ENCODE measurements around the gene FBXO27. TPM values are rescaled to one million over a fixed set of nuclear protein-coding genes. Genes with fewer than 3 reads are reported as not detected.
A peak's percentile ranks its signal among the peaks of the same experiment; 100 is the strongest.
"Not testable (repeated sequence)": the region's sequence is repeated elsewhere in the genome, so short reads cannot be mapped to it uniquely, and the experiment has no call there.

The FBXO27 gene
- total RNA-seq, 2 donors from 2014 or later = 19.2 to 19.8 TPM

DNA sequence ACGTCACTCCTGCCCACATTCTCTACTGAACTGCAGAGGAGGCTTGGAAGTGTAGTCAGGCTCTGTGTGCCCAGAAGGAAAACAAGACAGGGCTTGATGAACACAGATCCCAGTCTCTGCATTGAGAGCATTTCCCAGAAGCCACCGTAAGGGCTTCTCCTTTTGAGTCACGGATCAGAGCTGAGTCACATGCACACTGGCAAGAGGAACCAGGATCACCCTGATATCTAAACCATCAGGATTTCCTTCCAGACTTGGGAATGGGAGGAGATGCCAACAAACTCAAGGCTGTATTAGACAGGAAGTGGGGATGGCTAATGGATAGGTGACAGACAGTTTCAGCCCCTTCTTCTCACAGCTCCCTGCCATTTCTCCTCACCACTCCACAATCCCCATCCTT is 39.1 kb downstream of the FBXO27 start:
- intact Hi-C loops (cut with DNase I) = no loop called here
- DNase-seq (no peak), ATAC-seq (no peak)

DNA sequence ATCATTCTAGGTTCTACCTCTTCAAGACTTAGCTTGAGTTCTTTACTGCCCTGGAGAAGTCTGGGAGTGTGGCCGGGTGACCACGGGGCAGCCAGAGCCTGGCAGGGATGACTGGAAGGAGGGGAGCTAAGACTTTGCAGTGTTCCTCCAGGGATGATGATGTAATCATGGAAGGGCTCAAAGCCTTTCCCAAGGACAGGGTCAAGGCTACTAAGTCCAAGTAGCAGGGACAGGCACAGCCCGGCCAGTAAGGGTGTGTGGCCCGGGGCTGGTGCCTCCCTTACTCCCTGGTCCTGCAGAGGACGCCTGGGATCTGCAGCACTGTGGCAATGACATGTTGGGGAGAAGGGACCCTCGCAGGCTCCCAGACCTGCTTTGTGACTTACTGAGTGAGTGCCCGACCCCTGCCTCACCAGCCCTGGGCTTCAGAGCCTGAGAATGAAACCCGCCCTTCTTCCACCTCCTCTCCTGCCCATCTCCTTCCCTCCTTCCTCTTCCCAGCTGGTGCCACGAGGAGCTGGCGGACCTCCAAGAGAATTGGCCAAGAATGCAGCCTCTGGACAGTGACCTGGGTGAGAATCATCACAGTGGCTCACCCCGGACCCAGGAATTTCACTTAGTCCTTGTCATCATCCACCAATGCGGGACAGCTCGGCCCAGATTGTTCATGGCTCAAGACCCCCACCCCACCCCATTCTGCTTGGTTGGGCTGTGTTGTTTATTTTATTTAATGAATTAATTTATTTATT is 41.2 kb downstream of the FBXO27 start:
- DNase-seq (no peak), ATAC-seq (peak in 1 of 2 donors; percentile 85)
- intact Hi-C loops (cut with DNase I) = no loop called here

GRCh38 chr19:38989614-38990013 is 42.7 kb downstream of the FBXO27 start:
- DNase-seq; intact Hi-C loops (cut with DNase I); ATAC-seq: not testable (repeated sequence)

GRCh38 chr19:38989066-38989605 is 43.2 kb downstream of the FBXO27 start:
- no peak for ATAC-seq

GRCh38 chr19:38988627-38989026 is 43.7 kb downstream of the FBXO27 start:
- DNase-seq; intact Hi-C loops (cut with DNase I); ATAC-seq: not testable (repeated sequence)

More at GRCh38 chr19:38989066-38989605, 43.2 kb downstream of the FBXO27 start:
- DNase-seq = no peak
- intact Hi-C loops (cut with DNase I) = no loop called here

GRCh38 chr19:38987745-38988144 is 44.6 kb downstream of the FBXO27 start:
- intact Hi-C loops (cut with DNase I); ATAC-seq; DNase-seq: not testable (repeated sequence)

GRCh38 chr19:38985262-38985661 is 47.1 kb downstream of the FBXO27 start:
- intact Hi-C loops (cut with DNase I) = no loop called here
- DNase-seq (no peak), ATAC-seq (no peak)

- intact Hi-C loops (cut with DNase I) = no loop called here
- no peak for DNase-seq
- ATAC-seq = no peak
Measured at GRCh38 chr19:38980583-38981374, 51.6 kb downstream of the FBXO27 start.

- intact Hi-C loops (cut with DNase I) = no loop called here
- DNase-seq = no peak
- no peak for ATAC-seq
Measured at GRCh38 chr19:38979812-38980211, 52.5 kb downstream of the FBXO27 start.

DNA sequence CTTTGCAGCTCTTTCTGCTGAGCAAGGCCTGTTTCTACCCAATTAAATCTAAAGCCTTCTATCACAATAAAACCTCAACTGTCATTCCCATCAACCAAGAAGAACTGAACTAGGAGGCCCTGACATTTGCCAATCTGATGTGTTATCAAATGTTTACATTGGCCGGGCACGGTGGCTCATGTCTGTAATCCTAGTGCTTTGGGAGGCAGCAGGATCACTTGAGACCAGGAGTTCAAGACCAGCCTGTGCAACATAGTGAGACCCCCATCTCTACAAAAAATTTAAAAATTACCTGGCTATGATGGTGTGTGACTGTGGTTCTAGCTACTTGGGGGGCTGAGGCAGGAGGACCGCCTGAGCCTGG is 54.0 kb downstream of the FBXO27 start:
- no peak for DNase-seq
- ATAC-seq = no peak
- intact Hi-C loops (cut with DNase I) = no loop called here

DNA sequence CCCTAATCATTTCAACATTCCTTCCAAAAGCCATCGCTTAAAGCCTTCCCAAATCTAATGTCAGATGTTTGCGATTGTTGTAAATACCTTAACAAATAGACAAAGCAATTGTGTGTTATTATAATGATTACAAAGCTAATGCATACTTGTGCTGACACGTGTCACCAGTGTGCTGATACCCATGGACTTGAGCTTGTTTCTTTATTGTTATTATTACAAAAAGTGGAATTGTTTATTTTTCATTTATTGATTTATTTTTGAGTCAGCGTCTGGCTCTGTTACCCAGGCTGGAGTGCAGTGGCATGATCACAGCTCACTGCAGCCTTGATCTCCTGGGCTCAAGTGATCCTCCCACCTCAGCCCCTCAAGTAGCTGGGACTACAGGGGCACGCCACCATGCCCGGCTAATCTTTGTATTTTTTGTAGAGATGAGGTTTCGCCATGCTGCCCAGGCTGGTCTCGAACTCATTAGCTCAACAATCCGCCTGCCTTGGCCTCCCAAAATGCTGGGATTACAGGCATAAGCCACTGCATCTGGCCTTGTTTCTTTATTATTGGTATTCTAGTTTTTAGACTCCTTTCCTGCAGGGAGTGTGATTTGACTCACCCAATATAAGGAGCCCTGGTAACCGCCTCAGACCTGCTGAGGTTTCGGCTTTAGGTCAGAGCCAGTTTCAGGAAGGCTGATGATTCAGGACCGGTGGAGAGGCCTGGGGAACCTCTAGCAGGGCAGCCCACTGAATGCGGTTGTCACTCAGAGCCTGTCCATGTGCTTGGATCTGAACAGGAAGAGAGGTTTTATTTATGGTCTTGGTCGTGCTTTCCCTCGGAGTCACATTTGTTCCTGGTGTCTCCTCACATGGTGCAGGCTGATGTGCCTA is 54.7 kb downstream of the FBXO27 start:
- ATAC-seq = no peak
- no peak for DNase-seq
- intact Hi-C loops (cut with DNase I) = no loop called here

DNA sequence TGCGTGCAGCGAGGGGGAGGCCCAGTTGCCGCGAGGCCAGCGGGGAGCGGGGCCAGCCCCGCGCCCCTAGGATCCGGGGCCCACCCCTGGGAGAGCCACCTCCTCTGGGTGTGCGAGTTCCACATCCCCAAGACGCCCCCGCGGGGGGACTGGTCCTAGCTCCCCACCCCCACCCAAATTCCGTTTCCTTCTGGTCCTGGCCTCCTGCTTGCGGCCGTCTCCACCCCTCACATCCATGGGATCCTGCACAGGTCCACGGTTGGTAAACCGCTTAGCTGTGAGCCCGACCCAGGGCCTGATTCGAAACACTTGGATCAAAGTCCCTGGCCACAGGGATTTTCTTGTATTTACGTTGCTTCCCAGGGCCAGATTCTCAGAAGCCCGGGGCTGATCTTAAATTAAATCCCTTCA is 56.5 kb downstream of the FBXO27 start:
- peak; percentile 45 to 55 for ATAC-seq
- DNase-seq = peak; percentile 39
- intact Hi-C loops (cut with DNase I) = no loop called here

- ATAC-seq = peak; percentile 89 to 95
- DNase-seq = peak; percentile 52
- intact Hi-C loops (cut with DNase I) = no loop called here
Measured at GRCh38 chr19:38975214-38975860, 57.0 kb downstream of the FBXO27 start, which contains the start of gene FBXO17. Gene FBXO17 (minus strand): TSS chr19:38975742. CDS start chr19:38950319, 25,423 bp downstream.

GRCh38 chr19:38974624-38975213 is 57.6 kb downstream of the FBXO27 start:
- intact Hi-C loops (cut with DNase I) = no loop called here
- ATAC-seq (no peak), DNase-seq (no peak)

All from left cardiac atrium (tissue), 4 donors.